GM18508 (cell line): ENCODE measurements around the gene GORAB.

Experiments
- ATAC-seq: cut with Tn5 transposase; IDR thresholded peaks from one replicate; pipeline ENCODE4 v1.9.1; 2021; ENCODE audit warnings: moderate number of reproducible peaks; ENCODE audit not compliant: insufficient read depth, unreplicated experiment

The GORAB gene

GRCh38 chr1:170587253-170587593 lies 55.3 kb downstream of the GORAB start:
- no peak for ATAC-seq

- ATAC-seq: no peak
Observed at GRCh38 chr1:170590921-170591705, 59.1 kb downstream of the GORAB start.

GRCh38 chr1:170592591-170593111 lies 60.7 kb downstream of the GORAB start:
- no peak for ATAC-seq

- ATAC-seq: no peak
Observed at GRCh38 chr1:170593173-170594011, 61.4 kb downstream of the GORAB start.

GRCh38 chr1:170594066-170594626 lies 62.2 kb downstream of the GORAB start:
- ATAC-seq: no peak

GRCh38 chr1:170596701-170597100 lies 64.7 kb downstream of the GORAB start:
- no peak for ATAC-seq

- ATAC-seq: no peak
Observed at GRCh38 chr1:170598618-170599017, 66.7 kb downstream of the GORAB start.

- no peak for ATAC-seq
Observed at GRCh38 chr1:170599033-170599432, 67.1 kb downstream of the GORAB start.

GRCh38 chr1:170601866-170602265 lies 69.9 kb downstream of the GORAB start:
- no peak for ATAC-seq
